GM19455 (cell line): ENCODE data around the gene GKN2.
A peak's percentile ranks its signal among the peaks of the same experiment; 100 is the strongest.
"Not testable (repeated sequence)": the region's sequence is repeated elsewhere in the genome, so short reads cannot be mapped to it uniquely, and the experiment has no call there.

Experiments
- ATAC-seq: cut with Tn5 transposase; IDR thresholded peaks from one replicate; pipeline ENCODE4 v1.9.1; 2021; ENCODE audit not compliant: unreplicated experiment

The GKN2 gene

DNA sequence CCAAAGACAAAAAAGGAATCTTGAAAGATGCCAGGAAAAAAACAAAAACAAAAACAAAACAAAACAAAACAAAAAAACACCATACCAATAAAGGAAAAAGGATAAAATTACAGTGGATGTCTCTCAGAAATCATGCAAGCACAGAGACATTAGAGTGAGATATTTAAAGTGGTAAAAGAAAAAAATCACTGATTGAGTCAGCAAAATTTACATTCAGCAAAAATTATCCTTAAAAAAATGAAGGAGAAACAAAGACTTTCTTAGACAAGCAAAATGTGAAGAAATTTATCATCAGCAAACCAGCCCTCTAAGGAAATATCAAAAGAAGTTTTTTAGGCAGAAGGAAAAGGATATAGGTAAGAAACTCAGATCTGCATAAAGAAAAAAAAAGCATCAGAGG is 11.6 kb upstream of the GKN2 start:
- no peak for ATAC-seq

DNA sequence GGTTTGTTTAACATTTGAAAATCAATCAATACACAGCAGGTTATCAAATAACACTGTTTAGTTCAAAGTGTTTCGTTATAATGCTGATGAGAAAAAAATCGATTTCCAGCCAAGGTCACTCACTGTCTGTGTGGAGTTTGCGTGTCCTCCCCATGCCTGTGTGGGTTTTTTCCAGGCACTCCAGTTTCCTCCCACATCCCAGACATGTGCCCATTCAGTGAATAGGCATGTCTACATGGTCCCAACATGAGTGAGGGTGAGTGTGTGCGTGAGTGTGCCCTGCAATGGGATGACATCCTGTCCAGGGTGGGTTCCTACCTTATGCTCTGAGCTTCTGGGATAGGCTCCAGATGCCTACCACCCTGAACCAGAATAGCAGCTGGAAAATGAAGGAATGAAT is 8.7 kb upstream of the GKN2 start:
- ATAC-seq = no peak

DNA sequence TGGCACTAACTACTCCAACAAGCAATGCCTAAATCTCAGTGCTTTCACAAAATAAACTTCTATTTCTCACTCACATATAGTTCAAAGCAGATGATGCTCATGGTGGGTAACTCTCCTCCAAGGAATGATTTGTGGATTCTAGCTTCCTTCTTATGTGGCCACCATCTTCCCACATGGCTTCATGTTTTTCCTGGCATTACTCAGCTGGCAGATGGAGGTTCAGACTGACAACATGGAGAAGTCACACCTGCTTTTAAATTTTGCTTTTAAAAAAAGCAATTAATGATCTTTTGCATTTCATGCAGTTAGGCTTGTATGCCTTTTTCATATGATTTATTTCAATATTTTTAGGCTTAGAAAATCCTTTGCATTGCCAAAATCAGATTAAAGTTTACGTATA is 6.3 kb upstream of the GKN2 start:
- no peak for ATAC-seq

DNA sequence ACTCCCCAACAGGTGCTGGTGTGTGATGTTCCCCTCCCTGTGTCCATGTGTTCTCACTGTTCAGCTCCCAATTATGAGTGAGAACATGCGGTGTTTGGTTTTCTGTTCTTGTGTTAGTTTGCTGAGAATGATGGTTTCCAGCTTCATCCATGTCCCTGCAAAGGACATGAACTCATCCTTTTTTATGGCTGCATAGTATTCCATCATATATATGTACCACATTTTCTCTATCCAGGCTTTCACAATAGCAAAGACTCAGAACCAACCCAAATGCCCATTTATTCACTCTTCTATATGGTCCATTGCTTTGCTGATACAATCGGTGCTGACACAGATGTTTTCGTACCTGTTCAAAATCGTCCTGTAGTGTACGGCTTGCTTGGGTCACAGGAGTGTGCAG is 2.7 kb upstream of the GKN2 start:
- not testable (repeated sequence) for ATAC-seq

DNA sequence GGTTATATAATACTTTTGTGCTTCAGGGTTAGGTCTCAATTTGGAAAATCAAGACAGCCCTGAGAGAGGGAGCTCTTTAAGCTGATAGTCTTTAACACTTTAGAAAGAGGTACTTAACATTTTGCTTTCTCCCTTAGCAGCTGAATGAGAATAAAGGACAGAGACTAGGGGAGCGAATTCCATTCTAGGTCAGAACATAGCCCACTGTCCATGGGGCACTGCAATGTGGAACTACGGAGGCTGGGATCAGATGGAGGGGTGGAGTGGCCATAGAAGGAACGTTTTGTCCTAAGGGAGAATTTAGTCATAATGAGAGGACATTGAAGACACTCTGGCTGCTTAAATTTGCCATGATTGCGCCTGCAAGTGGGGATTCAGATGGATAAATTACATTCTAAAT is 794 bp downstream of the GKN2 start:
- no peak for ATAC-seq

DNA sequence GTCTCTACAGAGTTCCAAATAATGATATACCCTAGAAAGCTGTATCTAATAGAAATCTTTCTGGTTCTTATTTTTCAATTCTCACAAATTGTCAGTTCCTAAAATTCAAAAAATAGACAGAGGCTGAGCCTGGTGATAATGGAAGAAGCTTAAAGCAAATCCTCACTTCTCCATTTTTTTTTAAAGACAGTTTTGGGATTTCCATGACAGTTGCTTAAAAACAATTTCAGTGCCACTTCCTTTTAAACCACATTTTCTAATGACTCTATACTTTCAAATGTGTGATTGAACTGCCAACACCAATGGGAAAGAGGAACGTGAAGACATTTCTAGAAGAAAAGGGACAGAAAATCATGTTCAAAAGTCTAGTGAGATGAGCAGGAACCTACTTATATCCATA is 4.0 kb downstream of the GKN2 start:
- no peak for ATAC-seq

DNA sequence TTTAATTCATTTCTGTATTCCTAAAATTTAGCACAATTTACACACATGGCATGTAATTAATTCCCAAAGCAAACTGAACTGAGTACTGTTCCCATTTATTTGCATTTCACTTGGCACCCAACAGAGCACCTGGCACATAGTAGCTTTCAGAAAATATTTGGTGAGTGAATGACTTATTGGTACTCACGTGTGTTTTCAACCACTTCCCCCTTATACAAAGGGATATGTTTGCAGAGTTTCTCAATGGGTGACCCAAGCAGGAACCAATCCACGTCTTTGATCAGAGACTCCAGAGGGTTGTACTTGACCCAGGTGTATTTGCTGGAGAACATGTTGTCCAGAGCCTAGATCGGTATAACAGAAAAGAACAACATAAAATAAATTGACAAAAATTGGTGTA is 6.6 kb downstream of the GKN2 start:
- no peak for ATAC-seq

DNA sequence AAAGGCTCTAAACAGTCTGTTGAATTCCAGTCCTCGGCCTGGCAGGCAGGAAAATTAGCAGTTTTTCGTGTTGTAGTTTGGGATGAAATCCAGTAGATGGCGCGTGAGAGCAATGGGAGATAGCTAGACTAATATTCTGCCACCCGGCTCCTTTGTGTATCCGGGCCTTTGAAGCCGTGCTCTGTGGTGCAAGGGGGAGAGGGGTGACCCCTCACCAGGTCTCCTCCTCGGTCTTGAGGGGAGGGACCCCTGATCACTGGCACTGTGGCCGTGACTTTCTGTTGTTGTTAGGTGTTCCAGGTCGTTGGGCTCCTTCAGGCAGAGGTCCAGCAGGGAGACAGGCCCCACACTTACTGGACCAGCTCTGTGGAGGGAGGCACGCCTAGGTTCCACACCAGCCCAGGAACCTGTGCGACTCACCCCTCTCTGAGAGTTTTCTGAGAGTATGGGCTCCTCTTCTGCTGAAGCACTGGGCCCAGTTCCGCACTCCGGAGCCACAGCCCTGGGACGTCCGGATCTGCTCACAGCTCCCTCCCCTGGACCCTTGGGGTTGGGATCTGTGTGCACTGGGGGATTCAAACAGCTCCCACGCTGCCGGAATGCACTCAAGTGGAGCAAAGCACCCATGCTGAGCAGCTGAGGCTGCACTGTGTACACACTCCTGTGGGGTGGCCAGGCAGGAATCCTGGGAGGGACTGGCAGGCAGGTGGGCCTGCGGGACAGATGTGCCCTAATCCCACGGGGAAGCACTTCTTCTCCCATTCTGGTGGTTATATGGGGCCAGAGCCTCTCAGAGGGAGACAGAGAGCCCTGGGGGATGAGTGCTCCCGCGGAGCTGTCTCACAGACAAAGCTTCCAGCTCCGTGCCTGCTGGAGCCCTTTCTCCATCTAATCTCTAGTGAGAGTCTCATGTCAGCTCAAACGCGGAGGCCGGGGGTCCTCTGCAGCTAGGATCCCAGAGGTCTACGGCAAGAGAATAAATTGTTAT is 8.8 kb downstream of the GKN2 start:
- no peak for ATAC-seq

DNA sequence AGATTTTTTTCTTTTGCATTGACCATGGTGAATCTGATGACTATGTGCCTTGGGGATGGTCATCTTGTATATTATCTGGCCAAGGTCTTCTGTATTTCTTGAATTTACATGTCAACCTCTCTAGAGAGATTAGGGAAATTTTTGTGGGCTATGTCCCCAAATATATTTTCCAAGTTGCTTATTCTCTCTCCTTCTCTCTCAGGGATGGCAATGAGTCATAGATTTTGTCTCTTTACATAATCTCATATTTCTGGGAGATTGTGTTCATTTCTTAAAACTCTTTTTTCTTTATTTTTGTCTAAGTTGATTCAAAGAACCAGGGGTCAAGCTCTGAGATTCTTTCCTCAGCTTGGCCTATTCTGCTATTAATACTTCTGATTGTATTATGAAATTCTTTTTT is 9.9 kb downstream of the GKN2 start:
- no peak for ATAC-seq

DNA sequence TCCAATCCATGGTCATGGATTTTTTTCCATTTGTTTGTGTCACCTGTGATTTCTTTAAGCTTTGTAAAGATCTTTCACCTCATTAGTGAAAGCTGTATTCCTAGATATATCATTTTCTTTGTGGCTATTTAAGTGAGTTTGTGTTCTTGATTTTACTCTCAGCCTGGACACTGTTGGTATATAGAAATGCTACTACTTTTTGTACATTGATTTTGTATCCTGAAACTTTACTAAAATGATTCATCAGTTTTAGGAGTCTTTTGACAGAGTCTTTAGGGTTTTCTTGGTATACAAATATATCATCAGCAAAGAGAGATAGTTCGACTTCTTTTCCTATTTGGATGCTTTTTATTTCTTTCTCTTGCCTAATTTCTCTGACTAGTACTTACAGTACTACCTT is 12.3 kb downstream of the GKN2 start:
- no peak for ATAC-seq

DNA sequence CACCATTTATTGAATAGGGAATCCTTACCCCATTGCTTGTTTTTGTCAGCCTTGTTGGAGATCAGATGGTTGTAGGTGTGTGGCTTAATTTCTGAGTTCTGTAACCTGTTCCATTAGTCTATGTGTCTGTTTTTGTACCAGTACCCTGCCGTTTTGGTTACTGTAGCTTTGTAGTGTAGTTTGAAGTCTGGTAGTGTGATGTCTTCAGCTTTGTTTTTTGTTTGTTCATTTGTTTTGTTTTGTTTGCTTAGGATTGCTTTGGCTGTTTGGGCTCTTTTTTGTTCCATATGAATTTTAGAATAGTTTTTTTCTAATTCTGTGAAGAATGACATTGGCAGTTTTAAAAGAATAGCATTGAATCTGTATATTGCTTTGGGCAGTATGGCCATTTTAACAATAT is 12.7 kb downstream of the GKN2 start:
- ATAC-seq = no peak

DNA sequence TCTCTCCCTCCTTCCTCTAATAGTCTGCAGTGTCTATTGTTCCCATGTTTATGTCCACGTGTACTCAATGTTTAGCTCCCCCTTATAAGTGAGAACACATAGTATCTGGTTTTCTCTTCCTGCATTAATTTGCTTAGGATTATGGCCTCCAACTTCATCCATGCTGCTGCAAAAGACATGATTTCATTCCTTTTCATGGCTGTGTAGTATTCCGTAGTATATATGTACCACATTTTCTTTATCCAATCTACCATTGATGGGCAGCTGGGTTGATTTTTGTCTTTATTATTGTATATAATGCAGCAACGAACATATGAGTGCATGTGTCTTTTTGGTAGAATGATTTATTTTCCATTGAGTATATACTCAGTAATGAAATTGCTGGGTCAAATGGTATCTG is 13.8 kb downstream of the GKN2 start:
- ATAC-seq = no peak

DNA sequence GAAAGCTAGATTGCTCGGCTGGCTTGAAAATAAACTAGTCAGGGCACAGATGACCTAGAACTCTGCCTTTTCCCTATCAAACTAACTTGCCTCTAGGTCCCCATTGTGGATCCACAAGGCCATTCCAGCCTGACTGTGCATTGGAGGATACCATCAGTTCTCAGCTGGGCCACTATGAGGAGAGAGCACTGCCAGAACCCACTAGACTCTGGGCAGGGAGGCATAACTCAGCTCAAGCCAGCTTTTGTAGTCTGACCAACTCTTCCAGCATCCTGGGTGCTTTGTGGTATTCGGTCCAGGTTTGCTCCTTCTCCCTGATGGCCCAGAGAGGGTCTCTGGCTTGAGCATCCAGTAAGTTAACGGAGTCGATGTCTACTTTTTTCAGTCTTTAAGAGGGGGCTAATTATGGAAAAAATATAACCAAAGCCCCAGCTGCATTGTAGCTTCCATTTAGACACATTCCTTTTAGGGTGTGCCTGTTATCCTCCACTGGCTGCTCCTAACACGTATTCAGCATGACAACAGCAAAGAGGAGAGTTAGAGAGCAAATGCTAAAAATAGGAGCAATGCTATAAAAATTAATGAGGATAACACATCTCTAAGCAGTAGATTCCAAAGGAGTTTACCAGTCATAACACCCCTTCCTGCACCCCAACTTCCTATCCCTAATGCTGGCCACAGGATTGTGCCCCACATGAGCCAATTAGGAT is 15.2 kb downstream of the GKN2 start:
- ATAC-seq = no peak

DNA sequence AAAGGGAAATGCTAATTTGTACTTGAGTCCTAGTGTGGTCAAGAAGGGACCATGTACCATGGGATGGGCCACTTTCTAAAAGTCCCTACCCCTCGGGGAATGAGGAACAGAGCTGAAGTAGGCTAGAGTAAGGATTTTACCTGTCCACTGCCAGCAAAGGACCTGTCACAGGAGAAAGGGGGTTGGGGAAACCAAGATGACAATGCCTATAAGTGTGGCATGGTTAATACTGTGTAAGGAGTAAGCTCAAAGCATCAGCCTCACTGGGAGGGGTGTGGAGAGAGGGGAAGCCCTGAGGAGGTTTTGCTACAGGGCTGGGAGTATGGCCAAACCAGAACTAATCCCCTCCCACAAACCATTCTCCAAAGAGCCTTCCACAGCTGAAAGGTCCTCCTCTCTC is 15.8 kb downstream of the GKN2 start:
- no peak for ATAC-seq

DNA sequence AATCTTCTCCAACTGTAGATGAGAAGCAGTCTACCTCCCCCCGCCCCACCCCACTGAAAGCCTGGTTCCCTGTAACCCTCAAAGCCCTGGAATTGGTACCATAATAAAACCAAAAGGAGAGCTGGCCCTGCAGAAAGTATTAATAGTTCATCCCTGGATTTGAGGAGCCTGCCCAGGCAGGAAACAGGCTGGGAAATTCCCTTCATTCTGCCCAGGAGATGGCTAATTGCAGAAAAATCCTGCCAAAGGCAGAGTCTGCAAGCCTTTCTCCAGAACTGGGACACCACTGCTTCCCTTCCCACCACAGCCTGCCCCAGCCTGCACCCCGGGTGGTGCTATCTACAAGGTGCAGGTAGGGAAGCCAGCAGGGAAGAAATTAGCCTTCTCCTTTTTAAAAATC is 16.3 kb downstream of the GKN2 start:
- no peak for ATAC-seq

DNA sequence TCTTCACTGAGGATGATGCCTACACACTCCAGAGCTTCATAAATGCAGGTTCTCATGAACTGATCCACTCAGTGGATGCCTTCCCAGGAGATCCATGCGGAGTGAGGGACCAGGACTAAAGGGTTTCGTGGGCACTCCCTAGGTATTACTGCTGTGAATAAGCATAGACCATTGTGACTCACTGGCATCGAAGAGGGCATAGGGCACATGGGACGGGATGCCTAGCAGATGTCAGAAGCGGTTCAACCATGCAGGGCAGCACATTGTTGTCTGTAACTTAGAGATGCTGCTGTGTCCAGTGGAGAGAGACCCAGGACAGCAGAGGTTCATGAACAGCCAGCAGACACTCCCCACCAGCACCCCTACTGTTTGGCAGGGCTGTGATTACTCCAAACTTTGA is 17.2 kb downstream of the GKN2 start:
- ATAC-seq = no peak

DNA sequence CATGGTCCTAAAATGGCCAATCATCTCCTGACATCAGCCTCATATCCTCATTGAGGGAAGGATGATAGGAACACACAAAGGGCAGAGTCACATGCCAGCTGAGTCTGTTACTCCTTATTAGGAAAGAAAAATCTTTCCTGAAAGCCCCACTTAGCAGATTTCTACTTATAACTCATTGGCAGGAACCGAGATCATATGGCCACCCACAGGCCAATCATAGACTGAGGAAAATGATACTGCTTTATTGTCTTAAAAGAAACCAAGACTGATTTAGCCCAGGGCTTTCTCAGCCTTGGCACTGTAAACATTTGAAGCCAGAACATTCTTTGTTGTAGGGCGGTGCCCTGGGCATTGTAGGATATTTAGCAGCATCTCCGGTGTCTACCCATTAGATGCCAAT is 18.7 kb downstream of the GKN2 start:
- no peak for ATAC-seq

DNA sequence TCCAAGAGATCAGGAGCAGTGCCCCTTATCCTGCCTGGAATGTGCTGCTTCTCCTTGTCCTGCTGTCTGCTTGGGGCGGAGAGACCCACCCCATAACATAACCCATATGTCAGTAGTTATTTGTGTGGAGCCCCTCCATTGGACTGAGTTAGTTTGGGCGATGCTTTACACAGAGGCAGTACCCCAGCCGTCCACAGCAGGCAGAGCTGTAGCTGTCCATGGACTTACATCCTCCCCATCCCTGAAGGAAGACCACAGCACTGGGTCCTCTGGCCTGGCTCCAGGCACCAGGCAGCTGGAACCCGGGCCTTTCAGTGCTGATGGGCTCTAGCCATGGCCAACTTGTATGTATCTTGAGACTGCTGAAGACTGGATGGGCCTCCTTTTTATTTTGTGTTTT is 20.3 kb downstream of the GKN2 start:
- no peak for ATAC-seq

DNA sequence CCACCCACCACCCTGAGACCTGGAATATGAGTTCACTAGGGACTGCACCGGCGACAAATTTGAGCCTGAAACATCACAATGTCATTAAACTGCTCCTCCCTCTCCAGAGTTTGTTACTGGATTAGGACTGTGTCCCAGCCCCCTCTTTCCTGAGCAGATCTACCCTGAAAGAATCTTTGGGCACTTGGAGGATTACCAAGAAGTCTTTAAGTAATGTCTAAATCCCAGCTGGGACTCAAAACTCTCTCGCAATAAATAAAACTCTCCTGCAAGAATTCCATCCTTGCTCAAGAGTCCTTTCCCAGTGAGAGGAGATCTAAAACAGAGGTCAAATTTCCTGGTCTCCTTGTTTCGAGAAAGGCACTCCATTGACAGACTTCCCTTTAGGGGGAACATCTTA is 20.9 kb downstream of the GKN2 start:
- no peak for ATAC-seq

DNA sequence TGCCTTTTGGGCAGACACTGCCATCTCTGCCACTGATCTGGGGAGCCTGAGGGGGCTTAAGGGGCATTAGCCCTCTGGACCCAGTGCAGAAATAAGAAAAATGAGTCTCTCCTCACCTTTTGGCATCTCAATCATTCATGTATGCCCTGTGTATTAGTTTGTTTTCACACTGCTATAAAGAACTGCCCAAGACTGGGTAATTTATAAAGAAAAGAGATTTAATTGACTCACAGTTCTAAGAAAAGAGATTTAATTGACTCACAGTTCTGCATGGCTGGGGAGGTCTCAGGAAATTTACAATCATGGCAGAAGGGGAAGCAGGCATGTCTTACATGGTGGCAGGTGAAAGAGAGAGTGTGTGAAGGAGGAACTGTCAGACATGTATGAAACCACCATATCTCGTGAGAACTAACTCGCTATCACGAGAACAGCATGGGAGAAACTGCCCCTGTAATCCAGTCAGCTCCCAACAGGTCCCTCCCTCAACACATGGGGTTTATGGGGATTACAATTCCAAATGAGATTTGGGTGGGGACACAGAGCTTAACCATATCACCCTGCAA is 21.5 kb downstream of the GKN2 start:
- no peak for ATAC-seq

DNA sequence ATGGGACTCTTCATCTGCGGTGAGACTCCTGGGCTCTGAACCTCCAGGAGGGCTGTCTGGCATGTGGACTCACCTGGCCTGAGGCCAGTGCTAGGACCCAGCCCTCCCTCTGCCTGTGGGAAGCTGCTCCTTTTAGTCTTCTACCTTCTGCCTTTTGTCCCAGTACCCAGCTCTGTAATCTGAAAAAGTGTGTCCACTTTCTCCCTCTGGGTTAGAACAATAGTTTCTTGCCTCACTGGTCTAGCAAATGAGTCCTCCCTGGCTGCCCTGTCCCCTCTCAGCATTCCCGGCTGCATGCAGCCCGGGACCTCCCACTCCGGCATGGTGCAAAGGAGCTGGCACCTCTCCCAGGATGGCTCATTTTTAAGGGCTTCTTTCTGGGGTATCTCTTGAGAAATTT is 25.9 kb downstream of the GKN2 start:
- no peak for ATAC-seq

DNA sequence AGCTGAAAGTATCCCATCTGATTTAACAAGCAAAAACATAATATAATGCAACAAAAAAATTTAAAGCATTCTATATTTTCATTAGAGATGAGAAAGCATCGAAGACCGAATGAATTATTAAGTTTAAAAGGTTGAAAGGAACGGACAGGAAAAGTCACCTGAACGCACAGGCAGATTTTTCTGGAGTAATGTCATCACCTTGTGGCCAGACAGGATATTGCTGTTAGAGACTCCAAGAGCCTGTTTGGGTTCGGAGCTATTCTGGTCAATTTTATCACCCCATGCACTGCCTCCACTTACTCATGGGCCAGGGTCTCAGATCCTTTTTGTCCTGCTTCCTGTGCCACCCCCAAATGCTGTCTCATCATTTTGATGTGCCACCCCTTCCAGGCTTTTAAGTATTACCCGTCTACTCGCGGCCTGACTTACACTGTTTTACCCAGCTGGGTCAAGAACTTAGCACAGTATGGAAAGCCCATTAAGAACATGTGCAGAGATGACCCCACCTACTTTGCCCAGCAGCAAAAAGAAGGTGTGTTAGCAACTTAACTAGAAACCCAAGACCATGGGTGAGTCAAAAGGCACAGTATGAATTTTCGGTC is 27.3 kb downstream of the GKN2 start:
- peak; percentile 68 for ATAC-seq
